ENCODE data around the gene NQO1.
"Not testable (repeated sequence)": the region's sequence is repeated elsewhere in the genome, so short reads cannot be mapped to it uniquely, and the experiment has no call there.

The NQO1 gene

DNA sequence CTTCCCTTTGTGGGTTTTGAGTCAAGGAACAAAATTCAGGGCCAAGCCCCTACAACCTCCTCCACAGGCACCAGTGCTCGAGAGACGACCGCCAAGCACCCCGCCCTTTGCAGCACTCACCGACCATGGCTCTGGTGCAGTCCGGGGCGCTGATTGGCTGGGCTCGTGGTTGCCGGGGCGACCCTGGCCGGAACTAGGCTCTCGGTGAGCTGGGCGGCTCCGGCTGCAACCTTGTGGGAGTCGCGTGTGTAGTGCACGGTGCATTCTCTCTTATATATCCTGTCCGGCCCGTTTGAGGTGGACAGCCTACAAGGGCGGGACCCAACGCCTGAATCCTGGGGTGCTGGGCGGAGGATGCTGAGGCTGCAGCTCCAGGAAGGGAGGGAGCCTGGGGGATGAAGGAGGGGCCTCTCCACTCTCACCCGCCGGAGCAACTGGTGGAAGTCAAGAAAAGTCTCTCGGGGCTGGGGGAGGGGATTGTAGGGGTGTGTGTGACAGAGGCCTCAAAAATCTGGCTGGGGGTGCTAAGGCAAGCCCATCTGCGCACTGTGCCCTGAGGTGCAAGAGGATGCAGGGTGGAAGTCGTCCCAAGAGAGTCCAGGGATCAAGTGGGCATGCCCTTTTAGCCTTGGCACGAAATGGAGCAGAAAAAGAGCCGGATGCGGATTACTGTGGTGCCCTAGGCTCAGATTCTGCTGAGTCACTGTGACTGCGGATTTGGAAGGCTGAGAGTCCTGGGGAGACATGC, at the start of gene NQO1:
NQO1 (minus strand) TSS at position 248 of the 748 bp plus-strand sequence; CDS start at position 127, 121 bp downstream.
- DNase-seq (ENCODE audit: low spot score) = peak; percentile 96

DNA sequence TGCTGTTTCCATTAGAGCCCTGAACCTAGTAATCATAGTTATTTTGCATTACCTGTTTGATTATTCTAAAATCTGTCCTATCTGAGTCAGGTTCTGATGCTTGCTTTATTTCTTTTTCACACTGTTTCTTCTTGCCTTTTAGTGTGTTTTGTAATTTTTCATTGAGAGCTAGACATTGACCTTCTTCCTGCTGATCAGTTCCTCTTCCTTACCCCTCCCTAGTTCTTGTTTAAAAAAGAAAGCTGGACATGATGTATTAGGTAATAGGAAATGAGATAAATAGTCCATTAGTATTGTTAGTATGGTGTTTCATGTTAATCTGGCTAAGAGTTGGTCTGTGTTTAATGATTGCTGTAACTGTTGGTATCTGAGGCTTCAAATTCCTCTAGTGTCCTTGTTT, 49.2 kb upstream of the NQO1 start:
- DNase-seq (ENCODE audit: low spot score) = no peak

DNA sequence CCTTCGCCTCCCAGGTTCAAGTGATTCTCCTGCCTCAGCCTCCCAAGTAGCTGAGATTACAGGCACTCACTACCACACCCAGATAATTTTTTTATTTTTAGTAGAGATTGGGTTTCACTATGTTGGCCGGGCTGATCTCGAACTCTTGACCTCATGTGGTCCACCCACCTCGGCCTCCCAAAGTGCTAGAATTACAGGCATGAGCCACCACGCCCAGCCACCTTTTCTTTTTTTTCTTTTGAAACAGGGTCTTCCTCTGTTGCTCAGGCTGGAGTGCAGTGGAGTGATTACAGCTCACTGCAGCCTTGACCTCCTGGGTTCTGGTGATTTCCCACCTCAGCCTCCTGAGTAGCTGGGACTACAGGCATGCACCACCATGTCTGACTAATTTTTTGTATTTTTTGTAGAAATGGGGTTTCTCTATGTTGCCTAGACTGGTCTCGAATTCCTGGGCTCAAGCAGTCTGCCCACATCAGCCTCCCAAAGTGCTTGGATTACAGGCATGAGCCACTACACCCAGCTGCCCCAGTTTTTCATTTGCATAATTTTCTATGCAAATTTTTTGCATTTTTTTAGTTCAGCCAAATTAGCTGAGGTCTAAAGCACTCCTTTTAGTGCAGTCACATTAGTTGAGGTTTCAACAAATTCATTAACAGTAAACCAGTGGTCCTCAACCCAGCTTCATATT, 47.0 kb upstream of the NQO1 start:
- no peak for DNase-seq (ENCODE audit: low spot score)

DNA sequence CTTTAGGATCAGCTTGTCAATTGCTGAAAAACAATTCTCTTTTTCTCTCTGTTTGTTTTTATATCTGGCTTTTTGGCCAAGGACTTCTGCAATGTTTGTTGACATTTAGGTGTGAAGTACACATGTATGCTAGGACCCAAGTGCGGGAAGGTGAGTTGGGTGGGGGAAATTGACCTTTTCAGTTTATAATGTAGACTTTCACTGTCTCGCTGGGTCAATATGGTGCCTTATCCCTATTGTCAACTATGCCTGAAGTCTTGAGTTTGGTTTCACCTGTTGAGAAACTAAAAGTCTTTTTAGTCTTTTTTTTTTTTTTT, 45.2 kb upstream of the NQO1 start:
- DNase-seq (ENCODE audit: low spot score) = no peak

DNA sequence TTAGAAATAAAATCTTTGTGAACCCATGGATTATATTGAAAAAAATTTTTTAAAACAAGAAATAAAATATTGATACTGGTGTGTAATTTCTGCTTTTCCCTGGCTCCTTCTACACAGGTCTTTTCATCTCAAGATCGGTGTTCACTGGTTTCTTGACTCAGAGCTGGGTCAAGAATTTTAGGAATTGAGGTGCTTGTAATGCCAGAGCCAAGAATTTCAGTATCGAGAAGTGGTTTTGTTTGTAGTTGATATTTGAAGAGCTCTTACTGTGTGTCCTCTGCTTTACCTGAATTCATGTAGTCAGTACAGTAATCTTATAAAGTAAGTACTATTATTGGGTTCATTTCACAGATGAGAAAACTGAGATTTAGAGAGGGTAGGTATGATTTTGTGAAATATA, 43.0 kb upstream of the NQO1 start:
- no peak for DNase-seq (ENCODE audit: low spot score)

DNA sequence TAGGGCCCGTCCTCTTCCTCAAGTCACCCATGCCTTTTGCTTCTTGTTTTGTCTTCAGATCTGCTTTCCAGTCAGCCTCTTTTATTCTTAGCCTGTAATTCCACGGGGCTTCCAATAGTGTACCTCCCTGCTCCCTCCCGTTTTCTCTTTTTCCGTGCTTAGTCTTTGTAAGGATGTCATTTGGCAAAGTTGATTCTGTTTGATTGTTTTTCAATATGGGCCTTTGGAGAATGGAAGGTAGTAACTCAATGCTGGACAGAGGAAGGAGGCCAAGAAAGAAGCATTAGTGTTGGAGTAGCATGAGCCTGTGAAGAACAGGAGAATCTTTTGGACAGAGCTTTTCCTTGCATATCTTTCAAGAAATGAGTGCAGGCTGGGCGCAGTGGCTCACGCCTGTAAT, 42.3 kb upstream of the NQO1 start:
- DNase-seq (ENCODE audit: low spot score) = no peak

DNA sequence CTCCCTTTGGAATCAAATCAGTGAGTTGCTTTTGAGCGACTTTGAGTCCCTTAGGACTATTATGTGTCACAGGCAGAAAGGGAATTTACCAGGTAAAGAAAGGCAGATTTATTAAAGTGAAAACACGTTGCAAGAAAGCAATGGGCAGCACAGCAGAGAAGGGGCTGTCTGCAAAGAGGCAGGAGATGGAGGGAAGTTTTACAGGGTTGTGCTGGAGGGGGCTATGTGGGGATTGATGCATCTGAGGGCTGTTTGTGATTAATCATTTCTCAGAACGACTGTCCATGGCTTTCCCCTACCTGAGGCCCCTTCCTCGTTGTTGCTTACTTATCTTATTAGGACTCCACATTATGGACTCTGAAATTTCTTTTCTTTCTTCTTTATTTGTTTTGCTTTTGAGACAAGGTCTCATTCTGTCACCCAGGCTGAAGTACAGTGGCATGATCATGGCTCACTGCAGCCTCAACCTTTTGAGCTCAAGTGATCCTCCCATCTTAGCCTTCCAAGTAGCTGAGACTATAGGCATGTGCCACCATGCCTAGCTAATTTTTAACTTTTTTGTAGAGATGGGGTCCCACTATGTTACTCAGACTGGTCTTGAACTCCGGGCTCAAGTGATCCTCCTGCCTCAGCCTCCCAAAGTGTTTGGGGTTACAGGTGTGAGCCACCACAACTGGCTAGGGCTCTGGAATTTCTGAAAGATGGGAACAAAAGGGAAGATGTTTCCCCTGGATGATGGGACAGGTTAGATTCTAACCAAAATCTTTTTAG, 41.3 kb upstream of the NQO1 start:
- no peak for DNase-seq (ENCODE audit: low spot score)

DNA sequence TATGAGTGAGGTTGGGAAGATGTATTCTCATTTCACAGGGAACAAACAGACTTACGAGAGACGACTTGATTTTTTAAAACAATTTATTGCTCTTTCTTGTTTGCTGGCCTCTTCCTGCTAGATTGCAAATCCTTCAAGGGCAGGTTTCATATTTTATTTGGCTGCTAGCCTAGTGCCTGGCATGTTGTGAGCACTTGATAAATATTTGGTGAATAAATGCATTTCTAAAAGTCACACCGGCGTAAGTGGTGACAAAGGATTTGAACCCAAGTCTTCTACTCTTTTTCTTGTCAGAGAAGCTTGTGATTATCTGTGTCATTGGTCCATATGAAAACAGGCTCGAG, 37.2 kb upstream of the NQO1 start:
- no peak for DNase-seq (ENCODE audit: low spot score)

DNA sequence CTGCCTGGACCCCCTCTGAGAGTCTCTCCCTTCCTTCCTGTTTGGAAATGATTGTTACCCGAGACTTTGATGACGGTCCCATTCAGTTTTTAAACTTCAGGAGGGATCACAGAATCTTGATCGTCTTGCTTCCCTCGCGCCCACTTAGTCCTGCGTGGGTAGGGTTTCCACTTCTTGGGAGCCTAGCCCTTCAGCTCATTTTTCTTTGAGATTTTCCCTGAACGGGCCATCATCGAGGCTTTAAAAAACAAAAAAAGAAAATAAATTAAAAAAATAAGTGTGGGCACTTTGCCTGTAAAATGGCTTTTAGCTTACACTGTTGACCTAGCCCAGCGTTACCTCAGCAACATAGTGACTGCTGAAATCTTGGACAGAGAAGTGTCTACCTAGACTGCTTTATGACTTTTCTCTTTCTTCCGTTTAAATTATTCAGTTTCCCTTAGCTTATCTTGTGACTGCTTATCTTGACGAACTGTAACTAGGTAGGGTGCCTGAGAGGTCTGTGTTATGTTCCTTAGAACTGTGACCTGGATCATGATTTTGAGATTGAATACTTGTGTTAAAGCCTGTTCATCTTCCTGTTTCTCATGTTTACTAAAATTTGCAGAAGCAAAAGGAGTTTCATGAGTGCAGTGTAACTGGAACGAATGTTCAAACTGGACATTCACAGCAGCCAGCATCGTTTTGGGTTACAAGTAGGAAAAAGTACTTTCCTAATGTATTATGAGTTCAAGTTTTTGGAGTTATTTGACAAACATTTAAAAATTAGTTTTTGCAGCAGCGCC, 36.6 kb upstream of the NQO1 start:
- DNase-seq (ENCODE audit: low spot score) = peak; percentile 19

DNA sequence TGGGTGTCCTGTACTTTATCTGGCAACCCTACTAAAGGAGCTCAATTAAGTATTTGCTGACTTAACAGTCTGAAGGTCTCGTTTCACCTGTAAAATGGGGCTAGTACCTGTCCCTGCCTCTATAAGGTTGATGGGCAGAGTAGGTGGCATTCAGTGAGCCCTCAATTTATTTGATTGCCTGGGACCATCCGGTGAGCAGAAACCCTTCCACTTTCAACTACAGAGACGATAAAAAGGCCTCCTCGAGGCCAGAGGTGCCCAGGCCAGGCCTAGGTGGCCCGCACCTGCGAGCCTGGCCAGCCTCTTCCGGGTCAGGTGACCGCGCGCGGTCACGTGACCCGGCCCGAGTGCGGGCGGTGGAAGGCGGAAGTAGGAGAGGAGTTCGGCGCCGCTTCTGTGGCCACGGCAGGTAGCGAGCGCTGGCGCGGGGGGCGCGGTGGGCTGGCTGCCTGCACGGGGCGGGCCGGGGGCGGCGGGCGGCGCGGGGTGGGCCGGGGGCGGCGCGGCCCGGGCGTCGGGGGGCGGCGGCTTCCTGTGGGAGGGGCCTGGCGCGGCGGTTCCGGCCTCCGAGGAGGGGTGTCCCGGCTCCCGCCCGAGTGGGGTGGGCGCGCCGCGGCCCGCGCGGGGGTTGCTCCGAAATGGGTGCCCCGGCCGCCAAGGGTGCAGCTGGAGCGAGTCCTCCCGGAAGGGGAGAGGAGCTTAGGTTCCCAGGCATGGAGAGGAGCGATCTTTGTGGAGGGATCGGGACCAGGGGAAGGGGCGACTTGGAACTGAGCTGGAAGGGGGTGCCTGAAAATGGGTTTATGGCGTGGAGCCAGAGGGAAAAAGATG, 35.8 kb upstream of the NQO1 start, which contains the start of gene WWP2:
WWP2 (plus strand) TSS at position 350 of the 831 bp plus-strand sequence. CDS start 24,679 bp downstream, outside the sequence.
- DNase-seq (ENCODE audit: low spot score) = peak; percentile 75

DNA sequence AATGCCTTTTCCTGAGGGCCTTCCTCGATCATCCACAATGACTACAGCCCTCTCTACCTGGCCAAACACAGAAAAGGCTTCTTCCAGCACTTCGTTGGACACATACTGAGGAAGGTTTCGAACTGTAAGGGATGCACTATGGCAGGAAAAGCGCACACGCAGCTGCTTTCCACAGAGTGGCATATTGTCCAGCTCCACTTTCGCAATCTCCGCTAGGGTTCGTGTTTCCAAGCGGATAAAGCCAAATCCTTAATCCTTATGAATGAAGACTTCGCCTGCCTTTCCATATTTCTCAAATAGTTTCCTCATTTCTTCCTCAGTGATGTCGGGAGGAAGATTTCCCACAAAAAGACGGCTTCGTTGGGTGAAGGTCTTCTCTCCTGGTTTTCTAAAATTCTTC, 31.0 kb upstream of the NQO1 start:
- not testable (repeated sequence) for DNase-seq (ENCODE audit: low spot score)

DNA sequence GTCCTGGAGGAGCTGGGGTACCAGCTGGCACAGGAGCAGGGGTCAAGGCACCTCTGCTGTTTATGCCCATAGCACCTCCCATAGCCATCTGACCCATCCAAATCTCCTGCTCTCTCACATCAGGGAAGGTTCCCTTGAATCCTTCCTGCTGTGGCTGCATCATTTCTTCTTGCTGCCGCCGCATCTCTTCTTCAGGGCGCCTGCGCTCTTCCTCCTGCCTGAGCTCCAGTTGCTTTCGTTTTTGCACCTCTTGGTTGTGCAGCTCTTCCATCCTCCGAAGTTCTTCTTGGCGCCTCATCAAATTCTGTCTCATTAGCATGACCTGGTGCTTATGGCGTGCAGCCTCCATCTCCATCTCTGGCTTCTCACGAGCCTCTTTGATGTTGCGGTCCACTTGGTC, 30.3 kb upstream of the NQO1 start:
- no peak for DNase-seq (ENCODE audit: low spot score)

DNA sequence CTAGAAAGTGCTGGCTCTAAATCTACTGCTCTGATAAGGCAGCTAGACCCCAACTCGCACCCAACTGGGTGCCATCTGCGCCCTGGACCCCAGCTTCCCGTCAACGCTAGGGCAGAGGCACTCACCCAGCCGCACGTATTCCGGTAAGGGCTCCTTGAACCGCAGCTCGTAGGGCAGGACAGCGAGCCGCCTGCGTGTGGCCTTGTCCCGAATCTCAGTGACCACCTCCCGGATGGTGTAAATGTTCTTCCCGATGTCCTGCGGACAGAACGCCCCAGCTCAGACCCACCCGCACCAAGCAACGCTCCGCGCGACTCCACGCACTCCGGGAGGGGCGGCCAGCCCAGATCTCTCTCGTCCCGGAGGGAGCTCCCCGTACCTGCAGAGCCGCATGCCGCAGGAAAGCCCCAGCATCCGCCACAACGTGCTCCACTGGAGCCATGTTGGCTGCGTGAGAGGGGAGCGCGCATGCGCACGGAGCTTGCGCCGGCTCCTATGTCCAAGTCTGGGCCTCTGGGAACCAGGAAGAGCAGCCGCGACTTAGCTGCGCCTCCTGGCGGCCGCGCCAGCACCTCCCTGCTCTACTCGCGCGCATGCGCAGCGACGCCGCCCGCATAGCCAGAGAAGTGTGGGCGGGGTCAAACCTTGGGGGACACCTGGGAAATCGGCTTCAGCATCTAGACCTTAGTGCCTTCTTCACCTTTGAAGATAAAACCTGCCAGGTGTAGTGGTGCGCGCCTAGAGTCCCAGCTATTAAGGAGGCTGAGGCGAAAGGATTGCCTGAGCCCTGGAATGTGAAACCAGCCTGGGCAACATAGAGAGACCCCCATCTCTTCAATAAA, 28.3 kb upstream of the NQO1 start, which contains the start of gene NOB1:
NOB1 (minus strand) TSS at position 458 of the 842 bp plus-strand sequence; CDS start at position 442, 16 bp downstream.
- peak; percentile 97 for DNase-seq (ENCODE audit: low spot score)

DNA sequence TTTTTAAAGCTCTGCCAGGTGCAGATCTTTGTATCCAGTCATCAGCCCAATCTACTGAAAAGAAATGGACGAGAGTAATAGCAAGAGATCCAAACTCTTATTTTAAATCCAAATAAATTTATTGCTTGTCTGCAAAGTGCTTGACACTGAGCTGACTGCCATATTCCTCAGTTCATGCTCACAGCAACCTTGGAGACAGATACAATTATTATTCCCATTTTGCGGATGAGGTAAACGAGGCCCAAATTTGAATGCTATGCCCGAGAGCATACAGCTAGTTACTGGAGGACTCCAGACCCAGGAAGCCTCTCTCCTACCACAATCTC, 27.7 kb upstream of the NQO1 start:
- DNase-seq (ENCODE audit: low spot score) = no peak

DNA sequence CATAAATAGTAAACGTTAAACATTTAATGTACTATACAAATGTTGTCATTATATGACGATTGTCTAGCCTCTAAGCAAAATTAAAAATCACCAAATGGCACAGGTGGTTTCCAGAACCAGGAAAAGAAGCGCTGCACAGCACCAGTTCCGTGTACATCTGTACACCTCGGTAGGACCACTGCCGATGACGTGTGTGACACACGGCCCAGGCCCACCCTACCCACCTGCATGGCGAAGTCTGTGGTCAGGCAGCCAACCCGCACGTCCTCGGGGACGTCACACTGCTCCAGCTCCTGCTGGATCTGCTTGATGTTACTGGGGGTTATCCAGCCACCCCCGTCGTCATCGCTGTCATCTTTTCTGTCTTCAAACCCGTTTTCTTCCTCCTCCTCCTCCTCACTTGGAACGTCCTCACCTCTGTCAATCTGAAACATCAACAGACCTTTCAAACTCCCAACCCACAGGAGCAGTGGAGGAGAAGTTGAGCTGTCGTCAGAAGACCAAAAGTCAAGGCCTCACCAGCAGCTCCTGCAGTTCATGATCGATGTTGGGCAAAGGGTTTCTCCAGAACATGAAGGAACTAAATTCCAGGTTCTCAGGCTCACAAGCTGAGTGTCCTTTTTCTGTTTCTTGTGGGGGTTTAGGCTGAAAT, 22.5 kb upstream of the NQO1 start:
- DNase-seq (ENCODE audit: low spot score) = no peak

DNA sequence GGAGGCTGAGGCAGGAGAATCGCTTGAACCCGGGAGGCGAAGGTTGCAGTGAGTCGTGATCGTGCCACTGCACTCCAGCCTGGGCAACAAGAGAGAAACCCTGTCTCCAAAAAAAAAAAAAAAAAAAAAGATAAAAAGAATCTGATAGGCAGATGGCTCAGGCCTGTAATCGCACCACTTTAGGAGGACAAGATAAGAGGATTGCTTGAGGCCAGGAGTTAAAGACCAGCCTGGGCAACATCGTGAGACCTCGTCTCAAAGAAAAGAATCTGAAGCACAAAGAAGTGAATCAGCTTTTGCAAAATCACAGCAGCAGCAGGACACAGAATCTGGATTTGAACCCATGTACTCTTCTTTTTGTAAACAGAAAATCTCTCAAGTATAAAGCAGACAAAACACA, 20.8 kb upstream of the NQO1 start:
- no peak for DNase-seq (ENCODE audit: low spot score)

DNA sequence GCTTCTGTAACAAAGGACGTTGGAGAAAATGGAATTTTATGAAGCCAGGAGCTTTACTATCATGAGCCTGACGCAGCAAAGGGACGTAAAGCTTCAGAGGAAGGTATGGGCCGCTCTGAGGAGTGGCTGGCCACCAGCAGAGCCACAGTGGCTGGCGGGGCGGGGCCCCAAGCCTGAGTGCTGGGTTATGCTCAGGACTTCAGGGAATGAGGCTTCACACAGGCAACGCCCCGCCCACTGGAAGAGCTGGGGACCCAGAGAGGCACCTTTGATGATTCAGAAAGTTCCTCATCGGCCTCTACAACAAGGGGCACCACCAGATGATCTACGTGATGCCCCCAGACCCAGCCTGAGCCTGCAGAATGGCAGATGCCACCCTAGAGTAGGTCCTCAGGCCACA, 19.6 kb upstream of the NQO1 start:
- DNase-seq (ENCODE audit: low spot score) = no peak

DNA sequence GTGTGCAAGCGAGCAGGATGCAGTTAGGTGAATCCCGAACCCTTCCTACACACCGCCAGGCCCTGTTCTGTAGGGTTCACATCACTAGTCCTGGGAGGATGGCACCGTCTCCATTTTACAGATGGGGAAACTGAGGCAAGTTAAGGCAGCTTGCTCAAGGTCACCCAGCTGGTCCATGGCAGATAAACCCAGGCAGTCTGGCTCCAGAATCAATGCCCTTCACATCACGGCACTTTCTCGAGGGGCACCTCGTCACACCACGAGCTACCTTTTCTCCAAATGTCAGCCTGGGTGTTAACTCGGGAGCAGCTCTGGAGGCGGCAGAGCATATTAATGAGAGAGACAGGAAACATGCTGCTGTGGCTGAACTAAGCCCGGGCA, 18.9 kb upstream of the NQO1 start:
- no peak for DNase-seq (ENCODE audit: low spot score)

DNA sequence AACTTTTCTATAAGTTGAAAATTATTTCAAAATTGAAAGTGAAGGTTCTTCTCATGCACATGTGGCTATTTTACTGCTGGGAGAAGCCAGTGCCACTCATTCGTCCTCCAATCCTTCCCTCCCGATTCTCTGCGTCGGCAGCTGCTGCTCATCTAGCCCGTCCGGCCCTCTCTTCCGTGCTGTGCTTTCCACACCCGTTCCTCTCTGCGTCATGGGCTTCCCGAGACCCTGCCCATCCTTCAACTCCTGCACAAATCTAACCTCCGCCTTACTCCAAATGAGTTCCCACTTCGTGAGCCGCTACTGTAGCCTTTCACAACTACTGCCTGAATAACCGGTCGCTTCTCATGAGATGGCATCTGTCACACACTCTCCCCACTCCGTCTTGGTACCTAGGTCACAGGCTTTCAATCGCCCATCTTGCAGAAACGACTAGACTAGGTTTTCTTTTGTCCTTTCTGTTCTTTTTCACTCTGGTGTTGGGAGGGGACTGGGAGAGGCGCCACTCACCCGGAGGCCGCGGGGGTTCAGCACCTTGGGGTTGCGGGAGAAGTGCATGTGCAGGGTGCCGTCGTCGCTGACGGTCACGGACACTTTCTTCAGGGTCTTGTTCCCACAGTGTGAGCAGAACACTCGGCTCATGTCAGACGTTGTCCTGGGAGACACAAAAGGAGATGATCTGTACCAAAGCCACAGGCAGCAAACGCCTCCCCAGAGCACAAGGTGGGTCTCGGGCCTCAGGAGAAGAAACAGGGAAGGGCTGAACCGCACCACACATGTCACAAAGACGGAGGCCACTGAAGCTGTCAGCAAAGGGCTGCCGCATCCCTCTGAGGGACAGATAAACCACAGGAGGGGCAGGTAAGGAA, 18.2 kb upstream of the NQO1 start:
- DNase-seq (ENCODE audit: low spot score) = no peak
